GM21825 (cell line): Measurements from ENCODE around the gene CREB3L2.

Source experiments
- ATAC-seq: cut with Tn5 transposase; IDR thresholded peaks from one replicate; pipeline ENCODE4 v1.9.1; 2021; ENCODE audit warnings: mild to moderate bottlenecking, moderate library complexity; ENCODE audit not compliant: unreplicated experiment

The CREB3L2 gene

GRCh38 chr7:137953665-137954470, 48.0 kb downstream of the CREB3L2 start:
- no peak for ATAC-seq

DNA sequence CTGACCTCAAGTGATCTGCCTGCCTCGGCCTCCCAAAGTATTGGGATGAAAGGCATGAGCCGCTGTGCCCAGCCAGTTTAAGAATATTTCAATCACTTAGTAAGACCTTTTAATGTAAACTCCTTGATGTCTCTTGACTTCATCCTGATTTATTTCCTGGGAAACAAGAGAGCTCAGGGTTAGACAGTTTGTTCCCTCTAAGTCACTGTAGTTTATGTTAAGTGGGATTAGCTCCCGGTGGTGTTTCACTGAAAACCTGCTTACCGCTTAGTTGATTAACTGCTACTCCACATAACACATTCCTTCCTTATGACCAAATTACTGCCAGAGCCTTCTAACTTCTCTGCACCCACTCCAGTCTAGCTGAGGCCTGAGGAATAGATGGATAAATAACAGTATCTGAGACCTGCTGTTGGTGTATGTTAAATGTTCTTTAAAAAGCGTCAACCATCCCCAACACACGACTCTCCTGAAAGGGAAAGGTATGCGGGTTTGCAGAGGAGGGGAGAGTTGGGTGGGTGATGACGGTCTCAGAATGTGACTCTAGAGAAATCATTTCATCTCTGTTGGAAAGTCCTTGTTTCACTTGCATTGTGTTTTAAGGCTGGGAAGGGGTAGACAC, 48.7 kb downstream of the CREB3L2 start:
- no peak for ATAC-seq

GRCh38 chr7:137952426-137952805, 49.5 kb downstream of the CREB3L2 start:
- ATAC-seq: no peak

DNA sequence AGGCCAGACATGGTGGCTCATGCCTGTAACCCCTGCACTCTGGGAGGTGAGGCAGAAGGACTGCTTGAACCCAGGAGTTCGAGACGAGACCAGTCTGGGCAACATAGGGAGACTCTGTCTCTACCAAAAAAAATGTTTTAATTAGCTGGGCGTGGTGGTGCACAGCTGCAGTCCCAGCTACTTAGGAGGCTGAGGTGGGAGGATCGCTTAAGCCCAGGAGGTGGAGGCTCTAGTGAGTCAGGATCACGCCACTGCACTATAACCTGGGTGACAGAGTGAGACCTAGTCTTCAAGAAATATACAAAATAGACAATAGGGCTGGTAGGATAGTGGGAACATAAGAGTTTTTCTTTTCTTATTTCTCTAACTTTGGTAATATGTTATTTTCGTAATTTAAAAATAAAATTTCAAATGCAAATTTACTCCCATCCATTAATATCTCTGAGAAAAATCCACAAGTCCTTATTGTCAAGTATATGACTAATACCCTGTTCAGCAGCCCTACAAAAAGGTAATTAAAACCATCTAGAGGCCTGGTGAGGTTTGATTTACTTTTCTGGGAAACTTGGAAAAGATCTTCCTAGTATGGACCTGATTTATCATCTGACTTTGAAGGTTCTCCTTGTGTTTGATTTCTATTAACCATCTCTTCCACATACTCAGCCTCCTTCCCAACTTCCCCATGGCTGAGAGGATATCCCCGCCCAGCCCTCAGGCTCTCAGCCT, 50.0 kb downstream of the CREB3L2 start:
- ATAC-seq: no peak

DNA sequence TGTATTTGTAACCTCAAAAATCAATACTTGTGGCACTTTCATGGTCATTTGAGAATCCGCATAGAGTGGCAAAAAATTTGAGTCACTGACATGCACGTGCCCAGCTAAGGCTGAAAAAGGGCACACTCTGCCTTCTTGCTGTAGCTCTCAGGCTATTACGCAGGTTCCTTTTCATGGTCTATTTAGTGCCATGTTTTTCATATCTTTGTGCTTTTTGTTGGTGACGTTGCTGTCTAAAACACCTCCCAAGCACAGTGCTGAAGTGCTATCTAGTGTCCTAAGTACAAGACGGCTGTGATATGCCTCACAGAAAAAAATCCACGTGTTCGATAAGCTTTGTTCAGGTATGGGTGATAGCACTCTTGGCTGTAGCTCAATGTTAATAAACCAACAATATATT, 50.9 kb downstream of the CREB3L2 start:
- ATAC-seq: no peak

GRCh38 chr7:137950263-137950621, 51.6 kb downstream of the CREB3L2 start:
- no peak for ATAC-seq

- no peak for ATAC-seq
Observed at GRCh38 chr7:137949416-137950262, 52.2 kb downstream of the CREB3L2 start.

GRCh38 chr7:137948845-137949330, 53.0 kb downstream of the CREB3L2 start:
- no peak for ATAC-seq

- ATAC-seq: no peak
Observed at GRCh38 chr7:137948083-137948844, 53.6 kb downstream of the CREB3L2 start.

DNA sequence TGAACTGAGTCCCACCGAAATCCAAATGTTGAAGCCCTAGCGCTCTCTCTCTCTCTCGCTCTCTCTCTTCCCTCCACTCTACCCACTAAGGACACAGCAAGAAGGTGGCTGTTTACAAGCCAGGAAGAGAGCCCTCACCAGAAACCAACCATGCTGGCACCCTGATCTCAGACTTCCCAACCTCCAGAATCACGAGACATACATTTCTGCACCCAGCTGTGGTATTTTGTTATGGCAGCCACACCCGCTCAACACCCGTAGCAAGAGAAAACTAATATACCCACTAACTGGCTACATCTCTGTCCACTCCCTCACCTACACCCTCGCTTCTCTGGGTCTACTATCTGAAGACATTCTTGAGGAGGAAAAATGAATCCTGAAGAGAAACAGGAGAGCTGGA, 54.8 kb downstream of the CREB3L2 start:
- ATAC-seq: no peak

DNA sequence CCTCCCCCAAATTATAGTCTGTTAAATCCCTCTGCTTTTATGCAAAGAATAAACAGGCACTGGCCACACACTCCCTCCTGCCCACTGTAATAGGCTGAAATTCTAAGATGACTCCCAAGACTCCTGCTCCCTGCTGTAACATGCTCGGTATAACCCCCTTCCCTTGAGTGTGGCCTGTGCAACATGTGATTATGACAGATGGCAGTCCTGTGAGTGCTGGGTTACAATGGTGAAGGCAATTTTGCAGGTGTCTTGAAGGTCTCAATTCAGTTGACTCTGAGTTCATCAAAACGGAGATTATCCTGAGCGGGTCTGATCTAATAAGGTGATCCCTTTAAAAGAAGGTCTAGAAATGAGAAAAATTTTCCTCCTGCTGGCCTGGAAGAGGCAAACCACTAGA, 55.9 kb downstream of the CREB3L2 start:
- ATAC-seq: no peak

DNA sequence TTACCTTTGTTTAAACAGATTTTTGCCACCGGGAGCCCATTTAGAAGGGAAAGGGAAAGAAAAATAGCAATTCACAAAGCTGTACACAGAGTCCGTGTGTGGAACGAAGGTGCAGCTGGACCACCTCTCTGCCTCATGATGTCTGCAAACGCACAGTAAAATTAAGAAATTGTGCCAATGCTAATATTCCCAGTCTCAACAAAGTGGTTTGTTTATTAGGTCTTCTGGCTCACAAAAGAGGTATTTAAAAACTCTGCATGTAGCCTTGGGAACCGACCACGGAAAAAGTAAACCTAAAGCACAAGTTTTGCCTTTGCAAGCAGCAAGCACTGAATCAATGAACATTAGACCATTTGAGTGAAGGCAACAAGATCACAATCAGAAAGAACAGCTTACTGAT, 57.7 kb downstream of the CREB3L2 start:
- ATAC-seq: no peak

DNA sequence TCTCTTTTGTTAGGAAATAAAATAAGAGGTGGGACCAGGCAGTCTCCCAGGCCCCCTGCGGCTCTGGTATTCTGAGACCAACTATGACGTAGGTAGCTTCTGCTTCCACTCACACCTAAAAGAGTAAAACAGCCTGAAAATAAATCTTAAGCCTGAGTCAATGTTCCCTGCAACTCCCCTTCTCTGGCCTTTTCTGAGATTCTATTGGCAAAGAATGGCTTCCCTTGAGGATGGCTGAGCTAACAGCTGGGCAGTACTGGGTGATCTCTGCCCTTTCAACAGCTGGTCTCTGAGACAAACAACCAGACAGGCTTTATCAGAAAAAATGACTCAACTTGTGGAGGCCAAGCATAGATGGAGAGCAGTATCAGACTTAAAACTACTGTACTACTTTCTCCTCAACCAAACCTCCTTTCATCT, 58.7 kb downstream of the CREB3L2 start:
- ATAC-seq: no peak

DNA sequence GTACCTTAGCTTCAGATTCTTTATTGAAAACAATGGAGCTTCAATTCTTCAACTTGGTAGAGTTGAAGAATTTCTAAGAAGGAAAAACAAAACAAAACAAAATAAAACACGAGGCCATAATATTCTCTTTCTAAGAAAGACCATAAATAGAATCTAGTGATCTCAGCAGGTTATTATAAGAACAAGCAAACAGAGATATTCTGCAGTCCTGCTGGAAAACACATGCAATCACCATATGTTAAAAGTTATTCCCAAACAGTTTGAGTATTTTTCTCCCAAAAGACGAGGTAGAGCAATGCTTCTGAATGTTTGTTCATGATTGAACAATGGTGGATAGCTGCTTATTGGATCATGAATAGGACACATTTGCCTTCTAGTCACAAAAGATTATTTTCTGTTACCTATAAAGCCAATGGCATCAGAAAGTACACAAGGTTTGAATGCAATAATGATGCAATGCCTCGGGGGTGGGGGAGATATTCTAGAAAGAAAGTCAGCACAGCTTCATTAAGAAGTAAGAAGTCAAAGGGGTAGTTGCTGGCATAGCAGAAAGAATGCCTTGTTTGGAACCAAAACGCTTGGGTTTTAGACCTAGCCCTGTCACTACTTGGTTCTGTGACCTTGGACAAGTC, 59.3 kb downstream of the CREB3L2 start:
- ATAC-seq: no peak

DNA sequence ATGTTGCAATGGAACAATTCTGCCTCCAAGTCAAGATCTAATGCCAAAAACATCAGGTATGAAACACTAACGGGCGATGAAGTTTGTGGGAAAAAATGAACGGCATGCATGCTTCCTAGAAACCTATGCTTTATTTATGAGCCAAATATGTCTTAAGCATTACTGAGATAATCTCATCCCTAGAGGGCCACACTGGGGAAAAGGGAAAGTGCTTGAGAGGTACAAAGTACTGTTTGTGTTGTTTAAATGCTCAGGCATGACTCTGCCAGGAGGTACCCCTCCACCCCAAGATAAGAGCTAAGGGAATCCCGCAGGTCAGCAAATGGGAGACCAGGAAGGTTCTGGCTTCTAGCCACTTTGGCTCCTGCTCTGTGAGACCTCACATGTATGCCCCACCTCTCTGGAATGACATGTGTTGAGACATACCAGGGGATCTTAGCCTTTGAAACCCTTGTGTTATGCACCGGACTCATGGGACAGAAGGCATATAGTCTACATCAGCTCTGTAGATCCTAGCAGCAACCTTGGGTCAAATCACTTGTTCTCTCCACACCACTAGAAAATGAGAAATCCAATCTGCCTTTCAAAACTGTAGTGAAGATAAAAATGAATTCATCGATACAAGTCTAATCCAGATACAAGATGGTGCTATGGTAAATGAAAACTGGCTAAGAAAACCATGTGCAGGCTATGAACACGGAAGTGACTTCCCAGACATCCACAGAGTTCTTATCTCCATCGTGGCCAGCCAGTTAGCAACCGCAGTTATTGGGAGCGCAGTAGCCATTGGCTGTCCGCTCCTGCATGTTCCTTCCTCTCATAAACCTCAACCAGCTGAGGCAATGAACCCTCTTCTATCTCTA, 61.0 kb downstream of the CREB3L2 start:
- no peak for ATAC-seq

GRCh38 chr7:137940218-137940617, 61.7 kb downstream of the CREB3L2 start:
- ATAC-seq: no peak

DNA sequence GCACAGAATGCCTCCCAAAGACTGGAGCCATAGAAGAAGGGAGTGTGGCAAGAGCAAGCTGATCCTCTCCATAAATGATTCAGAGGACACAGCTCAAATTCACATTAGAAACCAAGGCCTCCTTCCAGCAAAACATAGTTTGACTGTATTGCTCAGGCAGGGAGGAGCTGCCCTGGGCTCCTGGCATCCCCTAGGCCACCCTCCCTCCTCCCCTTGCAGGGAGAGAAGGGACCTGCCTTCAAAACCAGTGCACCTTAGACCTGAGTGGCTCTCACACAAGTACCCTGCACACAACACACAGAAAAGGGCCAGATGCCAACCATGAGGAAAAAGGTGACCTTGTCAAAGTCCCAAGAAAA, 64.7 kb downstream of the CREB3L2 start:
- no peak for ATAC-seq

GRCh38 chr7:137936509-137937201, 65.2 kb downstream of the CREB3L2 start:
- ATAC-seq: no peak
